CD4-positive, alpha-beta memory T cell (primary cell): ENCODE measurements around the gene LYVE1. TPM values are rescaled to one million over a fixed set of nuclear protein-coding genes. Genes with fewer than 3 reads are reported as not detected.

Experiments
- CTCF ChIA-PET: fragments of 350-600 bp; sonication (Branson Sonifier 250); formaldehyde crosslinking; loops from one replicate; lab custom pipeline; 2021; ENCODE audit warnings: inconsistent platforms; ENCODE audit not compliant: partially characterized antibody; lab: Charles Lee
- POLR2A ChIA-PET: fragments of 350-600 bp; sonication (Branson Sonifier 250); formaldehyde crosslinking; loops from one replicate; lab custom pipeline; 2021; ENCODE audit not compliant: partially characterized antibody; lab: Charles Lee
- DNase-seq, 5 donors: peaks; one replicate each; pipeline versions ENCODE4 v3.0.0 to v3.0.0-alpha.2; 2020 to 2022; ENCODE audit warnings: mixed read lengths in 1 of 5
- H3K27ac ChIP-seq: one replicate; pipeline ENCODE4 v1.7.0; 2013; ENCODE audit warnings: low read depth, low read length
- H3K27me3 ChIP-seq: 2 replicates; pipeline ENCODE4 v1.7.0; 2013; ENCODE audit warnings: mild to moderate bottlenecking, low read length, moderate library complexity; ENCODE audit not compliant: insufficient read depth
- H3K36me3 ChIP-seq: 2 replicates; pipeline ENCODE4 v1.7.0; 2013; ENCODE audit warnings: mild to moderate bottlenecking, low read length, moderate library complexity; ENCODE audit not compliant: insufficient read depth
- H3K4me1 ChIP-seq: 2 replicates; pipeline ENCODE4 v1.7.0; 2013; ENCODE audit warnings: mild to moderate bottlenecking, low read length, moderate library complexity; ENCODE audit not compliant: insufficient read depth
- H3K4me3 ChIP-seq, 2 donors: one replicate each; pipeline ENCODE4 v1.7.0; 2013; ENCODE audit warnings: low read length in 2 of 2, mild to moderate bottlenecking in 1 of 2
- H3K9me3 ChIP-seq, 2 donors: one replicate each; pipeline ENCODE4 v1.7.0; 2013; ENCODE audit warnings: low read length in 2 of 2, control low read depth in 1 of 2; ENCODE audit not compliant: control insufficient read depth in 1 of 2
- H3K27ac Mint-ChIP-seq, 7 donors: one replicate each; pipeline ENCODE4 v1.8.0; 2020 to 2021; ENCODE audit warnings: mixed read lengths in 7 of 7, mild to moderate bottlenecking in 6 of 7, inconsistent platforms in 3 of 7, moderate library complexity in 3 of 7
- H3K27me3 Mint-ChIP-seq, 2 donors: one replicate each; pipeline ENCODE4 v1.8.0; 2020 to 2021; ENCODE audit warnings: mixed read lengths in 2 of 2
- H3K36me3 Mint-ChIP-seq, 2 donors: one replicate each; pipeline ENCODE4 v1.8.0; 2020 to 2021; ENCODE audit warnings: mixed read lengths in 2 of 2, inconsistent platforms in 1 of 2, mild to moderate bottlenecking in 1 of 2
- H3K4me1 Mint-ChIP-seq, 4 donors: one replicate each; pipeline ENCODE4 v1.8.0; 2020 to 2021; ENCODE audit warnings: mixed read lengths in 4 of 4, mild to moderate bottlenecking in 1 of 4
- H3K4me3 Mint-ChIP-seq, 8 donors: one replicate each; pipeline ENCODE4 v1.8.0; 2020 to 2021; ENCODE audit warnings: mixed read lengths in 8 of 8, mild to moderate bottlenecking in 7 of 8, moderate library complexity in 6 of 8, inconsistent platforms in 3 of 8
- H3K9me3 Mint-ChIP-seq, 8 donors: one replicate each; pipeline ENCODE4 v1.8.0; 2020 to 2021; ENCODE audit warnings: mixed read lengths in 8 of 8, mild to moderate bottlenecking in 5 of 8, inconsistent platforms in 3 of 8, moderate library complexity in 1 of 8
- intact Hi-C: fragments of 100-400 bp; cut with micrococcal nuclease; formaldehyde crosslinking; loops from one replicate; pipeline ENCODE4 v1.15.1; 2023
- polyA plus RNA-seq, 2 donors: library from polyadenylated mRNA; unstranded; fragments of 300-500 nt; fragmentation: Illumina TruSeq; gene quantifications; one replicate each; pipeline ENCODE4 v1.2.3, GENCODE V29; 2021
- total RNA-seq, 2 experiments: library from RNA; stranded (reverse); gene quantifications; one replicate each; pipeline ENCODE4 v1.2.3, GENCODE V29; 2021

LYVE1 gene
- total and polyA plus RNA-seq, 4 experiments from 2014 or later = not detected

DNA sequence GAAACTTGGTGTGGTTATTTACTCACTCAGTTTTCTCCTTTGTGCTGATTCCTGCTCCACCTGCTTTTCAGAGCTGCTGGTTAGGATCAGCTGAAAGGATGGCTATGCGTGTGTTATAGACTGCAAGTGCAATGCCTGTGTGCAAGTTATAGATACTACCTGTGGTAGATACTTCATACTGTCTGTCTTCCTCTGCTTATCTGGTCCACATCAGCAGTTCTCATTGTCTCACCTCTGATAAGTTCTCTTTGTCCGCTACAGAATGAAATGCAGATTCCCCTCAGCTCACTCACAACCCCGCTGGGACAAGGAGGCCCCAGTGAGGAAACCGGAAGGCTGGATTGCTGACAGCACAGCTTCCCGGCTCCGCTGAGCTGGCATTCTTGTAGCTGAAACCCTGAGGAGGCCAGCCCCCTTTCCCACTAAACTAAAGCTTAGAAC is 37.5 kb upstream of the LYVE1 start:
- Mint-ChIP-seq H3K4me1 (no peaks in the 10 kb centered on the region), H3K4me3 (no peak overlapping the region), H3K27ac (no peak overlapping the region), H3K36me3 (no peaks in the 10 kb centered on the region), H3K9me3 (peaks cover 0 to 1% (median 0%) of the 10 kb centered on the region in 8 donors), H3K27me3 (peaks cover 9 to 14% of the 10 kb centered on the region in 2 donors)
- H3K27ac ChIP-seq = no peak overlapping the region
- DNase-seq = no peak
- CTCF ChIA-PET = no interaction called here
- no peaks in the 10 kb centered on the region for H3K4me1 ChIP-seq
- H3K9me3 ChIP-seq = no peaks in the 10 kb centered on the region
- no peaks in the 10 kb centered on the region for H3K27me3 ChIP-seq
- POLR2A ChIA-PET = no interaction called here
- intact Hi-C loops = no loop called here
- H3K4me3 ChIP-seq = no peak overlapping the region
- no peaks in the 10 kb centered on the region for H3K36me3 ChIP-seq

DNA sequence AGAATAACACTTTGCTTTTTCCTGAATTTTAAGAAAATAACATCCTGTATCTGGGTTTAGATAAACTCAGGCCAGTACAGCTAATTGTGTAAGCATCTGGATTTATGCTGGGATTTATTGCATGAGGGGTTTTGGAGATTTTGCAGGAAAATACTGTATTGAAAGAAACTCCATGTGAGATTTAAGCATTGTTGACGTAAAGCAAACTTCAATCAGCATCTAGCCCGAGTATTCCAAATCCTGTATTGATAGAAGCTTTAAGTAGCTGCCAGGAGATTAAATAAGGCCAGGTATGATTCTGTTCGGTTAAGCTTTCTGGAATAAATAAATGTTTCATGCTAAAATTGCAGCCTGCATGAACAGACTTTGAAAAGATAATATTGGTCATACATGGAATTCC is 36.3 kb upstream of the LYVE1 start:
- no peaks in the 10 kb centered on the region for H3K27me3 ChIP-seq
- no peaks in the 10 kb centered on the region for H3K4me1 ChIP-seq
- Mint-ChIP-seq H3K4me3 (no peak overlapping the region), H3K27ac (peak overlapping the region in 1 of 7 donors; percentile 55), H3K4me1 (no peaks in the 10 kb centered on the region), H3K36me3 (no peaks in the 10 kb centered on the region), H3K9me3 (peaks cover 0 to 1% (median 0%) of the 10 kb centered on the region in 8 donors), H3K27me3 (peaks cover 5 to 15% of the 10 kb centered on the region in 2 donors)
- H3K9me3 ChIP-seq = no peaks in the 10 kb centered on the region
- DNase-seq = no peak
- H3K36me3 ChIP-seq = no peaks in the 10 kb centered on the region
- no peak overlapping the region for H3K27ac ChIP-seq
- intact Hi-C loops = no loop called here
- H3K4me3 ChIP-seq = no peak overlapping the region
- CTCF ChIA-PET = no interaction called here
- POLR2A ChIA-PET = no interaction called here

DNA sequence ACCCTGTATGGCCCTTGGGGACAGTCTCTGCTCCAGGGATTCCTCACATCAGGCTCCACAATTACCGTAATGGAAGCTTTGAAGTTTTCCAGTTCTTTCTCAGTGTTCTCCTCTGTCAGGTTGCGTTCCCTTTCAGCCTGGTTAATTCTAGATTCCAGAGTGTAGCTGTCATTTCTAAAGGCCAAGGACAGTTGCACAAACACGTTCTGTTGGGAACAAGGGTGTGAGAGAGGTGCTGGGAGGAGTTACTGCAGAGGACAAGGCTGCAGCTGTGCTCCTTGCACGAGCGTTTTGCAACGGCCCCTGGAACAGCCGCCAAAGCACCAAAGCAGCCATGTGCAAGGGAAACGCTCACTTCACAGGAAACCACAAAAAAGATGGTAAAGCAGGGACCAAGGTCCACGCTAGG is 35.9 kb upstream of the LYVE1 start:
- no peak overlapping the region for H3K4me3 Mint-ChIP-seq
- H3K4me1 Mint-ChIP-seq = no peaks in the 10 kb centered on the region
- H3K36me3 Mint-ChIP-seq = no peaks in the 10 kb centered on the region
- Histone ChIP-seq H3K27ac (no peak overlapping the region), H3K27me3 (no peaks in the 10 kb centered on the region), H3K36me3 (no peaks in the 10 kb centered on the region), H3K4me1 (no peaks in the 10 kb centered on the region), H3K9me3 (no peaks in the 10 kb centered on the region), H3K4me3 (no peak overlapping the region)
- no peak overlapping the region for H3K27ac Mint-ChIP-seq
- H3K9me3 Mint-ChIP-seq = peaks cover 0 to 1% (median 0%) of the 10 kb centered on the region in 8 donors
- ChIA-PET CTCF (no interaction called here), POLR2A (no interaction called here)
- intact Hi-C loops = no loop called here
- peaks cover 5 to 13% of the 10 kb centered on the region in 2 donors for H3K27me3 Mint-ChIP-seq
- DNase-seq = no peak

DNA sequence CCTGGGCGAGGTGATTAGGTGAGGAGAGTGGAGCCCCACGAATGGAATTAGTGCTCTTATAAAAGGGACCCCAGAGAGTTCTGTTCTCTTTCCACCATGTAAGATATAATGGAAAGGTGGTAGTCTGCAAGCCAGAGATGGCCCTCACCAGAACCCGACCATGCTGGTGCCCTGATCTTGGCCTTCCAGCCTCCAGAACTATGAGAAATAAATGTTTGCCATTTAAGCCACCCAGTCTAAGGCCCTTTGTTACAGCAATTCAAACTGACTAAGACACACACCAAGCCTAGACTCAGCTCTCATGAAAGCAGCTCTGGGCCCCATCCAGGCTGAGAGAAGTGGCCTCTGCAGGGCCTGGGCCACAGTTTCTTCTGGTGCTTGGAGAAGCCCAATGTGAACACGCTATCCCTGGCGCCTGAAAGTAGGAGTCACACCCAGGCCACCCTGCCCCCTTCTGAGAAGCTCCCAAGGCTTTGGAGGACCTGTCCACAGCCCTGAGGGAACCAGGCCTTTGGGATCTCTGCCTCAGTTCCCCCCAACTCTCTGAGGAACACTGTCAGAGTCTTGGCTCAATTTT is 35.3 kb upstream of the LYVE1 start:
- no peak overlapping the region for H3K27ac Mint-ChIP-seq
- H3K4me1 Mint-ChIP-seq = no peaks in the 10 kb centered on the region
- no peaks in the 10 kb centered on the region for H3K36me3 Mint-ChIP-seq
- no peaks in the 10 kb centered on the region for H3K27me3 ChIP-seq
- H3K9me3 Mint-ChIP-seq = peaks cover 0 to 1% (median 0%) of the 10 kb centered on the region in 8 donors
- no peak for DNase-seq
- no peak overlapping the region for H3K27ac ChIP-seq
- intact Hi-C loops = no loop called here
- H3K4me3 ChIP-seq = no peak overlapping the region
- H3K4me3 Mint-ChIP-seq = no peak overlapping the region
- ChIA-PET CTCF (no interaction called here), POLR2A (no interaction called here)
- H3K27me3 Mint-ChIP-seq = peaks cover 5 to 11% of the 10 kb centered on the region in 2 donors
- no peaks in the 10 kb centered on the region for H3K4me1 ChIP-seq
- no peaks in the 10 kb centered on the region for H3K9me3 ChIP-seq
- H3K36me3 ChIP-seq = no peaks in the 10 kb centered on the region

DNA sequence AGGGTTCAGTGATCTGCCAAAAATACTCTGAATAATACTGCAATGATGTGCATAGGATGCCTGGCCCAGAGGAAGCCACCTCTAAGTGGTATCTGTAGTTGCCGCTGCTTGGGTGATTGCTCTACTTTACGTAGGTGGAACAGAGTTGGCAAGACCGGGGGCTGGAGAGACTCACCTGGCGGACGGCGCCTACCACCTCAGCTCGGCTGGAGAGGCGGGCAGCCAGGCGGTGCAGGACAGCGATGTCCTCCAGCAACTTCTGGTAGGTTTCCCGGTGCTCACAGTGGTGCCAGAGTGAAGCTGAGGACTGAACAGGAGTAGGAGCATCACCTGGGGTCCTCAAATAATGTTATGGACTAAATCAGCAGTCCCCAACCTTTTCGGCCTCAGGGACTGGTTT is 34.5 kb upstream of the LYVE1 start:
- Histone ChIP-seq H3K36me3 (no peaks in the 10 kb centered on the region), H3K27me3 (no peaks in the 10 kb centered on the region), H3K4me3 (no peak overlapping the region), H3K27ac (no peak overlapping the region), H3K4me1 (no peaks in the 10 kb centered on the region), H3K9me3 (no peaks in the 10 kb centered on the region)
- Mint-ChIP-seq H3K27me3 (peaks cover 5 to 11% of the 10 kb centered on the region in 2 donors), H3K4me1 (no peaks in the 10 kb centered on the region), H3K4me3 (no peak overlapping the region), H3K9me3 (peaks cover 0 to 1% (median 0%) of the 10 kb centered on the region in 8 donors), H3K36me3 (no peaks in the 10 kb centered on the region), H3K27ac (no peak overlapping the region)
- DNase-seq = no peak
- ChIA-PET POLR2A (no interaction called here), CTCF (no interaction called here)
- intact Hi-C loops = no loop called here

DNA sequence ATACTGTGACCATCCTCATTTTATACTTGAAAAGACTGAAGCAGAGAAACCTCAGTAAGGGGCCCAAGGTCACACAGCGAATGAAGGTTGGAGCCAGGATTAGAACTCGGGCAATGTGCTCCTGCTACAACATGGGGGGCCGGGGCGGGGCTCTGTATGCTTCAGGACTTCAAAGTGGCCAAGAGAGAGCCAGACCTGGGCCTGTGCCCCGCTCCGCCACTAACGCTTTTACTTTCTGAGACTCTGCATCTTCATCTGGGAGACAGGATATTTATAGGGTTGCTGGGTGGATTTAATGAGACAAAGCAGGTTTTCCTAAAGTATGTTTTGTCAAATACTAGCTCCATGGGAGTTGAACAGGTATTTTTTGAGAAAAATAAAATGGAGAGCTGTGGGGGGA is 33.9 kb upstream of the LYVE1 start:
- H3K9me3 ChIP-seq = no peaks in the 10 kb centered on the region
- Mint-ChIP-seq H3K4me3 (no peak overlapping the region), H3K4me1 (no peaks in the 10 kb centered on the region), H3K9me3 (peaks cover 0 to 1% (median 0%) of the 10 kb centered on the region in 8 donors), H3K27ac (no peak overlapping the region), H3K27me3 (peaks cover 5 to 11% of the 10 kb centered on the region in 2 donors), H3K36me3 (no peaks in the 10 kb centered on the region)
- H3K27me3 ChIP-seq = no peaks in the 10 kb centered on the region
- POLR2A ChIA-PET = no interaction called here
- no peak overlapping the region for H3K27ac ChIP-seq
- DNase-seq = no peak
- H3K36me3 ChIP-seq = no peaks in the 10 kb centered on the region
- no peak overlapping the region for H3K4me3 ChIP-seq
- CTCF ChIA-PET = no interaction called here
- intact Hi-C loops = no loop called here
- no peaks in the 10 kb centered on the region for H3K4me1 ChIP-seq

DNA sequence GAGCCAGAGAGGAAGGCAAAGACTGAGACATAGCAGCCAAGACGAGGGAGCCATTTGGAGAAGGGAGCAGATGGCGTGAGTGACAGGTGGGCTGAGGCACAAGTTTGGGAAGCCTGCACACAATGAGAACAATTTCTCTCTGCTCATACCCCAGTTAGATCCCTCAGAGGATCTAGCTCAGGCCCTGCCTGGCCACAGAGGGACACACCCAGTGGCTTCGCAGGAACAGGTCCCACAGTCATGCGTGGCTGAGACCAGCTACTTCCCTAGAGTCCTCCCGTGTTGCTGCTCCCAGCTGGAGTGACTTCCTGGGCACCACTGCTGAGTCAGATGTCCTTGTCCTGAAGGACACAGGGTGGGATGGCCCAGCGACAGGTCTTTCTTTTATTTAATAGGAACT is 33.4 kb upstream of the LYVE1 start:
- no peak for DNase-seq
- Mint-ChIP-seq H3K4me3 (no peak overlapping the region), H3K27ac (no peak overlapping the region), H3K36me3 (no peaks in the 10 kb centered on the region), H3K27me3 (peaks cover 5 to 10% of the 10 kb centered on the region in 2 donors), H3K4me1 (no peaks in the 10 kb centered on the region), H3K9me3 (peaks cover 0 to 1% (median 0%) of the 10 kb centered on the region in 8 donors)
- ChIA-PET CTCF (no interaction called here), POLR2A (no interaction called here)
- Histone ChIP-seq H3K27me3 (no peaks in the 10 kb centered on the region), H3K4me3 (no peak overlapping the region), H3K36me3 (no peaks in the 10 kb centered on the region), H3K4me1 (no peaks in the 10 kb centered on the region), H3K9me3 (no peaks in the 10 kb centered on the region), H3K27ac (no peak overlapping the region)
- intact Hi-C loops = no loop called here
